Parathyroid adenoma (tissue), 2 donors: ENCODE data around the gene PLXNA2.

Experiments
- H2AFZ ChIP-seq: fragments of 300-600 bp; sonication (generic); one replicate; pipeline ENCODE4 v1.7.0; 2017; ENCODE audit warnings: antibody characterized with exemption, mild to moderate bottlenecking
- H3K27ac ChIP-seq: fragments of 300-600 bp; sonication (generic); one replicate; pipeline ENCODE4 v1.7.0; 2017
- H3K27me3 ChIP-seq: fragments of 300-600 bp; sonication (generic); one replicate; pipeline ENCODE4 v1.7.0; 2017; ENCODE audit warnings: low read length; ENCODE audit not compliant: control insufficient read depth, insufficient read depth
- H3K36me3 ChIP-seq: fragments of 300-600 bp; sonication (generic); one replicate; pipeline ENCODE4 v1.7.0; 2017; ENCODE audit warnings: low read length; ENCODE audit not compliant: control insufficient read depth, insufficient read depth
- H3K4me1 ChIP-seq: fragments of 300-600 bp; sonication (generic); one replicate; pipeline ENCODE4 v1.7.0; 2017; ENCODE audit warnings: control low read depth
- H3K4me2 ChIP-seq: fragments of 300-600 bp; sonication (generic); one replicate; pipeline ENCODE4 v1.7.0; 2017; ENCODE audit warnings: low read length
- H3K4me3 ChIP-seq: fragments of 300-600 bp; sonication (generic); one replicate; pipeline ENCODE4 v1.7.0; 2017; ENCODE audit warnings: low read depth, low read length
- H3K79me2 ChIP-seq: fragments of 300-600 bp; sonication (generic); one replicate; pipeline ENCODE4 v1.7.0; 2017; ENCODE audit warnings: control low read depth
- H3K9ac ChIP-seq: fragments of 300-600 bp; sonication (generic); one replicate; pipeline ENCODE4 v1.7.0; 2017; ENCODE audit warnings: mild to moderate bottlenecking
- H3K9me3 ChIP-seq: fragments of 300-600 bp; sonication (generic); one replicate; pipeline ENCODE4 v1.7.0; 2017; ENCODE audit warnings: low read length; ENCODE audit not compliant: control insufficient read depth
- CTCF ChIP-seq: fragments of 300-600 bp; sonication (generic); IDR thresholded peaks from one replicate; pipeline ENCODE4 v1.7.0; 2017; ENCODE audit warnings: antibody characterized with exemption, mild to moderate bottlenecking
- donor health status: primary hyperparathyroidism.

PLXNA2 gene

GRCh38 chr1:207983044-207983635 lies 261.0 kb downstream of the PLXNA2 start:
- Histone ChIP-seq H3K27me3 (no peaks in the 10 kb centered on the region), H3K9ac (no peak overlapping the region), H3K4me3 (no peak overlapping the region), H3K9me3 (no peaks in the 10 kb centered on the region), H3K4me1 (no peaks in the 10 kb centered on the region), H2AFZ (no peak overlapping the region), H3K36me3 (no peaks in the 10 kb centered on the region), H3K27ac (no peak overlapping the region), H3K79me2 (no peaks in the 10 kb centered on the region), H3K4me2 (no peak overlapping the region)
- TF ChIP-seq CTCF: no peak

- H3K4me3 ChIP-seq: no peak overlapping the region
- TF ChIP-seq CTCF: no peak
Observed at GRCh38 chr1:207981976-207982375, 262.2 kb downstream of the PLXNA2 start.

GRCh38 chr1:207978441-207978840 lies 265.7 kb downstream of the PLXNA2 start:
- H3K4me3 ChIP-seq: no peak overlapping the region
- no peak for TF ChIP-seq CTCF
- no peaks in the 10 kb centered on the region for H3K4me1 ChIP-seq
- no peak overlapping the region for H2AFZ ChIP-seq
- H3K79me2 ChIP-seq: no peaks in the 10 kb centered on the region
- H3K27ac ChIP-seq: no peak overlapping the region
- H3K27me3 ChIP-seq: no peaks in the 10 kb centered on the region
- no peaks in the 10 kb centered on the region for H3K36me3 ChIP-seq
- H3K4me2 ChIP-seq: no peak overlapping the region
- no peaks in the 10 kb centered on the region for H3K9me3 ChIP-seq
- no peak overlapping the region for H3K9ac ChIP-seq

More at GRCh38 chr1:207981976-207982375, 262.2 kb downstream of the PLXNA2 start:
- Histone ChIP-seq H3K4me2 (no peak overlapping the region), H3K36me3 (no peaks in the 10 kb centered on the region), H3K79me2 (no peaks in the 10 kb centered on the region), H2AFZ (no peak overlapping the region), H3K4me1 (no peaks in the 10 kb centered on the region), H3K9ac (no peak overlapping the region), H3K27ac (no peak overlapping the region), H3K27me3 (no peaks in the 10 kb centered on the region), H3K9me3 (no peaks in the 10 kb centered on the region)

GRCh38 chr1:207977876-207978275 lies 266.3 kb downstream of the PLXNA2 start:
- no peaks in the 10 kb centered on the region for H3K27me3 ChIP-seq
- H3K4me3 ChIP-seq: no peak overlapping the region
- no peak for TF ChIP-seq CTCF
- H3K9me3 ChIP-seq: no peaks in the 10 kb centered on the region
- no peaks in the 10 kb centered on the region for H3K79me2 ChIP-seq
- no peaks in the 10 kb centered on the region for H3K4me1 ChIP-seq
- no peak overlapping the region for H3K9ac ChIP-seq
- H3K27ac ChIP-seq: no peak overlapping the region
- no peak overlapping the region for H2AFZ ChIP-seq
- no peaks in the 10 kb centered on the region for H3K36me3 ChIP-seq
- no peak overlapping the region for H3K4me2 ChIP-seq

GRCh38 chr1:207973898-207974568 lies 270.2 kb downstream of the PLXNA2 start:
- H3K4me2 ChIP-seq: no peak overlapping the region
- no peaks in the 10 kb centered on the region for H3K4me1 ChIP-seq
- H3K4me3 ChIP-seq: no peak overlapping the region
- no peak for TF ChIP-seq CTCF
- no peak overlapping the region for H3K9ac ChIP-seq
- H3K79me2 ChIP-seq: no peaks in the 10 kb centered on the region
- no peaks in the 10 kb centered on the region for H3K9me3 ChIP-seq
- H3K27me3 ChIP-seq: no peaks in the 10 kb centered on the region
- H3K27ac ChIP-seq: no peak overlapping the region
- H3K36me3 ChIP-seq: no peaks in the 10 kb centered on the region
- H2AFZ ChIP-seq: no peak overlapping the region
